Ovary (tissue), 3 donors: ENCODE results near the gene CLIC5.

Source experiments
- POLR2A ChIP-seq: fragments of 450-650 bp; IDR thresholded peaks from one replicate; pipeline ENCODE4 v1.6.1; 2017; ENCODE audit warnings: antibody characterized with exemption, mild to moderate bottlenecking, moderate library complexity
- TF ChIP-seq, protein P1 (sequence below), 3 donors: fragments of 450-650 bp in 2 of 3; fragments of 200-600 bp in 1 of 3; IDR thresholded peaks; one replicate each; pipeline versions ENCODE4 v1.5.1 to v1.8.0; 2016 to 2022; ENCODE audit warnings: antibody characterized with exemption in 3 of 3, mild to moderate bottlenecking in 1 of 3
- donor health status: DM: no; HTN: no; CAD: no.

DNA sequence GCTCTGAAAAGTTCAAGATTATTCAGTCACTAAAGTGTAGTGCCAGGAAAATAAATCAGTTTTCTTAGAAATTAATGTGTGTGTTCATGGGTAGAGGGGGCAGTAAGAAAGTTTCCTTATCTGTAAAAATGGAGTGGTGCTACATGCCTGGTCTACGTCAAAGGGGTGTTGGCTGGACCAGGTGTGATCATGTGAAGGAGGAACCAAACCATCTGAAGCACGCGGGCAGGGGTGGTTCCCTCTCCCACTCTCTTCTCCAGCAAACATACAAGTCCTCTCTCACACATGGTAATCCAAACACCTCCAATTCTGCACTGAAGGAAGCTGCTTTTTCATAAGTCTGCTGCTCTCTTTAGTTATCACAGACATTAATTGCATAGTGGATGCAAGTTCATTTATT, 63.1 kb downstream of the CLIC5 start:
- TF ChIP-seq, protein P1, sequence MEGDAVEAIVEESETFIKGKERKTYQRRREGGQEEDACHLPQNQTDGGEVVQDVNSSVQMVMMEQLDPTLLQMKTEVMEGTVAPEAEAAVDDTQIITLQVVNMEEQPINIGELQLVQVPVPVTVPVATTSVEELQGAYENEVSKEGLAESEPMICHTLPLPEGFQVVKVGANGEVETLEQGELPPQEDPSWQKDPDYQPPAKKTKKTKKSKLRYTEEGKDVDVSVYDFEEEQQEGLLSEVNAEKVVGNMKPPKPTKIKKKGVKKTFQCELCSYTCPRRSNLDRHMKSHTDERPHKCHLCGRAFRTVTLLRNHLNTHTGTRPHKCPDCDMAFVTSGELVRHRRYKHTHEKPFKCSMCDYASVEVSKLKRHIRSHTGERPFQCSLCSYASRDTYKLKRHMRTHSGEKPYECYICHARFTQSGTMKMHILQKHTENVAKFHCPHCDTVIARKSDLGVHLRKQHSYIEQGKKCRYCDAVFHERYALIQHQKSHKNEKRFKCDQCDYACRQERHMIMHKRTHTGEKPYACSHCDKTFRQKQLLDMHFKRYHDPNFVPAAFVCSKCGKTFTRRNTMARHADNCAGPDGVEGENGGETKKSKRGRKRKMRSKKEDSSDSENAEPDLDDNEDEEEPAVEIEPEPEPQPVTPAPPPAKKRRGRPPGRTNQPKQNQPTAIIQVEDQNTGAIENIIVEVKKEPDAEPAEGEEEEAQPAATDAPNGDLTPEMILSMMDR (IDR thresholded peaks at IDR 0.05) = no peak
- no peak for TF ChIP-seq POLR2A
